ENCODE results near the gene INPP5A.
"Not testable (repeated sequence)": the region's sequence is repeated elsewhere in the genome, so short reads cannot be mapped to it uniquely, and the experiment has no call there.

INPP5A gene

GRCh38 chr10:132699411-132700155, 162.0 kb downstream of the INPP5A start:
- in situ Hi-C loops (cut with MboI; ENCODE audit: low sequenced_read_pairs): no loop called here

- in situ Hi-C loops (cut with MboI; ENCODE audit: low sequenced_read_pairs): no loop called here
Observed at GRCh38 chr10:132700156-132701098, 162.8 kb downstream of the INPP5A start.

- in situ Hi-C loops (cut with MboI; ENCODE audit: low sequenced_read_pairs): no loop called here
Observed at GRCh38 chr10:132701099-132701845, 163.7 kb downstream of the INPP5A start.

- in situ Hi-C loops (cut with MboI; ENCODE audit: low sequenced_read_pairs): no loop called here
Observed at GRCh38 chr10:132701846-132702190, 164.2 kb downstream of the INPP5A start.

GRCh38 chr10:132702601-132703418, 165.2 kb downstream of the INPP5A start:
- in situ Hi-C loops (cut with MboI; ENCODE audit: low sequenced_read_pairs): no loop called here

- in situ Hi-C loops (cut with MboI; ENCODE audit: low sequenced_read_pairs): no loop called here
Observed at GRCh38 chr10:132703419-132704007, 165.9 kb downstream of the INPP5A start.

GRCh38 chr10:132704008-132704814, 166.6 kb downstream of the INPP5A start:
- in situ Hi-C loops (cut with MboI; ENCODE audit: low sequenced_read_pairs): no loop called here

GRCh38 chr10:132704815-132705064, 167.2 kb downstream of the INPP5A start:
- in situ Hi-C loops (cut with MboI; ENCODE audit: low sequenced_read_pairs): not testable (repeated sequence)

GRCh38 chr10:132705173-132705572, 167.6 kb downstream of the INPP5A start:
- in situ Hi-C loops (cut with MboI; ENCODE audit: low sequenced_read_pairs): no loop called here

- in situ Hi-C loops (cut with MboI; ENCODE audit: low sequenced_read_pairs): no loop called here
Observed at GRCh38 chr10:132705943-132706342, 168.4 kb downstream of the INPP5A start.

GRCh38 chr10:132706701-132707100, 169.1 kb downstream of the INPP5A start:
- in situ Hi-C loops (cut with MboI; ENCODE audit: low sequenced_read_pairs): no loop called here

- in situ Hi-C loops (cut with MboI; ENCODE audit: low sequenced_read_pairs): no loop called here
Observed at GRCh38 chr10:132707121-132707775, 169.7 kb downstream of the INPP5A start.

- in situ Hi-C loops (cut with MboI; ENCODE audit: low sequenced_read_pairs): no loop called here
Observed at GRCh38 chr10:132707776-132708171, 170.2 kb downstream of the INPP5A start.

- in situ Hi-C loops (cut with MboI; ENCODE audit: low sequenced_read_pairs): no loop called here
Observed at GRCh38 chr10:132708441-132708840, 170.9 kb downstream of the INPP5A start.

GRCh38 chr10:132708936-132709335, 171.3 kb downstream of the INPP5A start:
- in situ Hi-C loops (cut with MboI; ENCODE audit: low sequenced_read_pairs): no loop called here

- in situ Hi-C loops (cut with MboI; ENCODE audit: low sequenced_read_pairs): no loop called here
Observed at GRCh38 chr10:132709471-132709951, 171.9 kb downstream of the INPP5A start.

- in situ Hi-C loops (cut with MboI; ENCODE audit: low sequenced_read_pairs): no loop called here
Observed at GRCh38 chr10:132710036-132710686, 172.6 kb downstream of the INPP5A start.

Data from HL-60/S4 treated with phorbol 12-myristate 13-acetate at 8.2 ng/mL for 4 days and 3 days (cell line).